Hepatic stellate cell (primary cell): ENCODE data around the gene NDUFA9.

Source experiments
- DNase-seq: peaks from one replicate; pipeline ENCODE4 v3.0.0; 2011; ENCODE audit warnings: low spot score

Gene NDUFA9

GRCh38 chr12:4648501-4649357 is at the start of gene NDUFA9, which contains the start of gene AKAP3:
TSS of gene NDUFA9 (plus strand) at chr12:4649114. CDS start at chr12:4649127, 13 bp downstream.
TSS of gene AKAP3 (minus strand) at chr12:4649051. CDS start at chr12:4638196, 10,855 bp downstream.
- DNase-seq = peak; percentile 77

- DNase-seq = no peak
Observed at GRCh38 chr12:4603421-4603820, 45.5 kb upstream of the NDUFA9 start.

GRCh38 chr12:4603946-4604345 is 45.0 kb upstream of the NDUFA9 start:
- no peak for DNase-seq

GRCh38 chr12:4604684-4605193 is 44.2 kb upstream of the NDUFA9 start:
- peak; percentile 73 for DNase-seq

DNA sequence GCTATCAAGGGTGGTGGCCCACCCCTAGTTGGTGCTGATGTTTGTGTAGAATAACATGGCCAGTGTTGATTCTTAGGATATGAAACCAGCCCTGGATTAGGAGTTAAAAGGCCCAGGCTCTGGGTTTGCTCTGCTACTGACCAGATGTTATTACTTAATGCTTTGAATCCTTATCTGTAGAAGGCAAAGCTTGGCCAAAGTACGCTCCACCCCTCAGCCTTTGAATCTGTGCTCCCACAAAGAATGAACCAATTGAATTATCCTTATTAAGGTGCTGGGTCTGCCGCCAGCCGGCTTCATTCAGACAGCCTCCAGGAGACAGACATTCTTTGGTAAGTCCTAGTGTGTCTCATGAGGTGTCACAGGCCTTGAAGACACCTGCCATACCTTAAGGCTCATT is 41.9 kb upstream of the NDUFA9 start:
- DNase-seq = no peak

DNA sequence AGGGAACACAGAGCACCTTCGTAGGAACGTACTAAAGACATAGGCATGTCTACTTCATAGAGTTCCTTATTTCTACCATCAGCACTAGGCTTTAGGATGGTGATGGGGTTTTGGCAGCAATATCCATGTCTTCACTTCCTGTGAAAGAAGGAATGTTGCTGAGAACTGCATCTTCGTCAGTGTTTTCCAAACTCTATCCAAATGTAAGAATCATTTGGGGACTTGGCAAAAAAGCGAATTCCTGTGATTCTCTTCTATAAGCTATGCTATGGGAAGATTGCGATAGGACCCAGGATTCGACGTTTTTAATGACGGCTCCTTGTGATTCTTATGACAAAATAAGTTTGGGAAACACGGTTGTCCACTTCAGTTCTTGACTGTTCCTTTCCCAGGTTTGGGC is 39.8 kb upstream of the NDUFA9 start:
- no peak for DNase-seq

DNA sequence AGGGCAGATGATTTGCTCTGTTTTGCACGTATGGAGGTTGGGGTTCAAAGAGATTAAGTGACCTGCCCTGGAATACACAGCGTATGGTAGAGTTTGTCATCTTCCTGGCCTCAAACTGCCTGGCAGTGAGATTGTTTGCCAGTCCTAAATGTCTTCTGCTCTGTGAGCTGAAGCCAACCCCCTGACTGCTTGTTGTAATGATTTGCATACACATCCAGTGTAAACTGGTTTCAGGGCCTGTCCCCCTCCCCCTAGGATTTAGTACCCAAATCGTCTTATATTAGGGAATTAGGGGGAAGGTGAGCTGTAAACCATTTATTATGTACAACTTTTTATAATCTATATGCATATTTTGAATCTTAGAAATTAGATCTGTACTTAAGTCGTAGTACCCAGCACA is 38.4 kb upstream of the NDUFA9 start:
- no peak for DNase-seq

GRCh38 chr12:4615667-4616066 is 33.2 kb upstream of the NDUFA9 start:
- no peak for DNase-seq

DNA sequence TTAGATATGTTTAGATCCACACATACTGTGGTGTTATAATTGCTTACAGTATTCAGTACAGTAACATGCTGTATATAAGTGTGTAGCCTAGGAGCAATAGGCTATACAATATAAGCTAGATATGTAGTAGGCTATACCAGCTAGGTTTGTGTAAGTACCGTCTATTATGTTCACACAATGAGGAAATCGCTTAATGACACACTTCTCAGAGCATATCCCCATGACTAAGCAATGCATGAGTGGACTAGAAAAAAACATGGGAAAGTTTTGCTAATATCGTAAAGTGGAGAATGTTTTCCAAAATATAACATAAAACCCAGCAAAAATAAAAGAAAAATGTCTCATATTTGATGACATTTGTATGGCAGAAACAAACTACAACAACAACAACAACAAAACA is 27.4 kb upstream of the NDUFA9 start:
- no peak for DNase-seq

DNA sequence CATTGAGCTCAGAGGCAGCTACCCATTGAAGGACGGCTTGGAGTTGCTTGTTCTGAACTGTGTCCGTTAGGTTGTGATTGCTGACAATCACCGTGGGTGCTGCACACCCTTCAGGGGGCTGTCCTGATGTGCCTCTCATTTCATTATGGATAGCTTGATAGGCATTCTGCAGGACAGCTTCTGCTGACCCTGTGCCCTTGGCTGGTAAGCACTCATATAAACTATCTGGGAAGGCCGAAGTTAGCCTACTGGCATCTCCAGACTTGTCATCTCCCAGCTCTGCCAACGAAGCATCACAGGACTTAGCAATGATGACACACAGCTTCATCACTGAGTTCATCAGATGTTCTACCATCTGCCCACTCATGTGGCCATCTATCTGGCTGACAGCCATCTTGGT is 22.4 kb upstream of the NDUFA9 start:
- no peak for DNase-seq

DNA sequence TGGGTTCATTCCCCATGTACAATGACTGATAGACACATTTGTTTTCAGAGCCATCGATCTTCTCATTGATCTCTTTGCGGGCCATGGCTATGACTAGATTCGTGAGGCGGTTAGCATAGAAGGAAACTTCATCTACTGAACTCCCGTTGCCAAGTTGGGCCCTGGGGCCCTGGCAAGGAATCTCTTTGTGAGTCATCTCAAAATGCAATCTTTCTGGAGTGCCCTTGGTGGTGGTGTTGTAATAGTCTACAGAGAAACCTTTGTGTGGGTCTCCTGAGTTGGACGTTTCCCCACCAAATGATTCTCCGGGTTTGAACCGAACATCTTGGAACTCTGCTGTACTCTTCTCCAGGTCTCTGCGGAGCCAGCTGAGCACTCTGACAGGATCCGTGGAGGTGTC is 20.5 kb upstream of the NDUFA9 start:
- no peak for DNase-seq

DNA sequence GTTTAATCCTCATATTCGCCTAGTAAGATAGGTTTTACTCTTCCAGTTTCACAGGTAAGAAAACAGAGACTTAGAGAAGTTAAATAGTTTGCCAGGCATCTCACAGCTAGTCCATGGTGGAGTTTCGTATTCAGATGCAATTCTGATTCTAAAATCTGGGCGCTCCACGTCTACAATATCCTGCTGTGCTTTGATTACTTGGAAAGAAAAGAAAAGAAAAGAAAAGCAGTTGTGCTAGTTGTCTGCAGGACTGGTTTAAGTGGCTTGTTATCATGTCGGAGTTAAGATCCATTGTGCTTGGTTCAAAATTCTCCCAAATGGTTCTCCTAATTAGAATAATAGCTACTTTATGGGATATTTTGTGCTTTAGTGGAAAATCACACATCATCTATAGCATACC is 18.7 kb upstream of the NDUFA9 start:
- DNase-seq = no peak

DNA sequence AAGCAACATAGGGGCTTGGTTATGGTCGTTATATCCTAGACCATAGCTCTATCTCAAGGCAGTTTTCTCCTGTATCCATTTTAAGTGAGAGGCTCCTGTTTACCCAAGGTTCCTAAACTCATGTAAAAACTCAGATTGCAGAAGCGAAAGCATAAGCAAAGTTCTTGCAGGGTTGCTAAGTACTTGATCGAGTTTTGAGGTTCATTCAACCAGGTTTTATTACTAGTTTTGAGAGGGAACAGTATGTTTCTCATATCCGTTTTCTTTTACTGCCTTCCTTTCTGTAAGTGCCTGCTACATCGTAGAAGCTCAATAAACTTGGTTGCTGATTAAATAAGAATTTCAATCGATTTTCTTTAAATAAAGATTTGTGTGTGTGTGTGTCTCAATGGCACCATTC is 5.2 kb upstream of the NDUFA9 start:
- DNase-seq = no peak

- DNase-seq = no peak
Observed at GRCh38 chr12:4645023-4645422, 3.9 kb upstream of the NDUFA9 start.

DNA sequence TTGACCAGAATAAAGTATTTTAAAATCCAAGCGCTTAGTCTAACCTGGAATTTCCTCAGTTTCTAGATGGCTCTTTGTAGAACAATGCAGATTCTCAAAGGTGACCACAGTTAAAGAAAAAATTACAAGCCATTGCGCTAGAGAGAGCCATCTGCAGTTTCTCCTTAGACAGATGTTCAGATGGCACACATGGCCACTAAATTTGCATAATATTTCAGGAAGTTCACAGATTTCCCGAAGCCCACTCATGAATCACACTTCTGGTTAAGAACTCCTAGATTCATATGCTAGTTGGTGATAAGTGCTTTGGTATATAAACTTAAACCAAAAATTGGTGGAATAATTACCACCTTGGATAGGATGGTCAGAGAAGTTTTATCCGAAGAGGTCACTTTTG is 812 bp upstream of the NDUFA9 start:
- no peak for DNase-seq

DNA sequence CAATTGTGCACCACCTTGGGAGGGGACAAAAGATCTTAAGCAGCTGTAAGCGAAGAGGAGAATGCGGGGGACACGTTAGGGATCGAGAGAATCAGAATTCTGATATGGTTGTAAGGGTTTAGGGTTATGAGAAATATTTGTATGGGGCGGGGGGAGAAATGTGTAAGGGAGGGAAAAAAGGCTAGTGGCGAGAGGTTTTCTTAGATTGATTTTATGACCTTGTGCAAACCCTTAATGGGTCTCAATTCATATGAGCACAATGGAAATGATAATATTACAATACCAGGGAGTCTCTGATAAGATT is 396 bp downstream of the NDUFA9 start:
- DNase-seq = no peak

GRCh38 chr12:4653257-4653656 is 4.3 kb downstream of the NDUFA9 start:
- DNase-seq = no peak

GRCh38 chr12:4653691-4654090 is 4.8 kb downstream of the NDUFA9 start:
- DNase-seq = no peak

GRCh38 chr12:4663971-4664505 is 15.1 kb downstream of the NDUFA9 start:
- peak; percentile 57 for DNase-seq

DNA sequence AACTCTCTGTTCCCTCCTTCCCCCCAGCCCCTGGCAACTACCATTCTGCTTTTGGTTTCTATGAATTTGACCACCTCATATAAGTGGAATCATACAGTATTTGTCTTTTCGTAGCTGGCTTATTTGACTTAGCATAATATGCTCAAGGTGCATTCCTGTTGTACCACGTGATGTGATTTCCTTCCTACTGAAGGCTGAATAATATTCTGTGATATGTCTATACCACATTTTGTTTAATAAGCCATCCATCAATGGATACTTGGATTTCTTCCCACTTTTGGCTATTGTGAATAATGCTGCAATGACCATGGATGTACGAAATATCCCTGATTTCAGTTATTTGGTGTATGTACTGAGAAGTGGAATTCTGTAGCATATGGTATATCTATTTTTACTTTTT is 16.3 kb downstream of the NDUFA9 start:
- no peak for DNase-seq

GRCh38 chr12:4679711-4680110 is 30.8 kb downstream of the NDUFA9 start:
- no peak for DNase-seq

- DNase-seq = no peak
Observed at GRCh38 chr12:4681732-4682131, 32.8 kb downstream of the NDUFA9 start.

- DNase-seq = no peak
Observed at GRCh38 chr12:4685317-4685716, 36.4 kb downstream of the NDUFA9 start.

DNA sequence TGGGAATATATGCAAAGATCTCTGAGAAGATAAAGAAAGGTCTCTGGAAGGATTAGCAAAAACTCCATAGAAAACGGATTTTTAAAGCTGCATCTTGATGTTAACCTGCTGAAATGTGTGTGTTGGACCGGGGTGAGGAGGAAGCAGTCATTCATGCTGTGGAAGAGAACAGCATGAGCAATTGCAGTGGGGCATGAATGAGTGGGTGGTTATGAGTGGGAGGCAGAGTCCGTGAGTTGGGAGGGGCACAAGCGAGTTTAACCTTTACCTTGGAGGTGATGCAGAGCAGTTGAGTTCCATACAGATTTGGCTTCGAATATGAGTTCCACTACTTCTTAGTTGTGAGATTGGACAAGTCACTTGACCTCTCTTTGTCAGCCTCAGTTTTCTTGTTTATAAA is 41.8 kb downstream of the NDUFA9 start:
- DNase-seq = no peak
